ENCODE data around the gene SSR2.

GRCh38 chr1:155970531-155971167, 50.1 kb downstream of the SSR2 start:
- TF ChIP-seq POLR2AphosphoS5 (IDR thresholded peaks at IDR 0.05; ENCODE audit: low read depth, low read length): no peak
- no peak for TF ChIP-seq POLR2A (IDR thresholded peaks at IDR 0.05; ENCODE audit: low read depth, low read length)
